Measurements from ENCODE around the gene DSC3.
"Not testable (repeated sequence)": the region's sequence is repeated elsewhere in the genome, so short reads cannot be mapped to it uniquely, and the experiment has no call there.

DSC3 gene

DNA sequence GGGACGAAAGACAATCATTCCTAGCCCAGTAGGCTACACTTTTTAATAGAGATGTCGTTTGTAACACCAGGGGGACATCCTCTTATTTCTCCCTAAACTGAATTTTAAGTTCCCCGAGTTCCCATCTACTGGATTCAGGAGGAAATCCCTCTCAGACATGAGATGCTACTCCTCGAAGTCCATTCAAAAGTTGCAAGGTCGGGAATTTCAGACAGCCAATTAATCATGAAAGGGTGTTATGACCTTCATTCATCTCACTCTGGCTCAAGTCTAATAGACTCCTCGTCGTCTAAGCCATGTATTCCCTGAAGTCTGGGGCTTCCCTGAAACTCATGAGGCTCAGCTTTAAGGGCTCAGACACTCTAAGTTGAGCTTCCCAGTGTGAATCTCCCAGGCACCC lies 1.2 kb upstream of the DSC3 start:
- DNase-seq (ENCODE audit: low read depth, low spot score) = no peak
- Histone ChIP-seq H3K27me3 (ENCODE audit: control insufficient read depth, insufficient read depth, low read length) (peaks cover 39% of the 10 kb centered on the region), H3K4me3 (ENCODE audit: low read length) (no peak overlapping the region), H3K4me1 (ENCODE audit: control insufficient read depth, insufficient read depth, low read length) (peaks cover 1% of the 10 kb centered on the region; the same call in 1 of the 2 replicates), H3K27ac (ENCODE audit: low read length) (no peak overlapping the region), H3K9me3 (ENCODE audit: control insufficient read depth, insufficient read depth, low read length) (no peaks in the 10 kb centered on the region), H3K36me3 (ENCODE audit: control insufficient read depth, insufficient read depth, low read length) (no peaks in the 10 kb centered on the region)
- WGBS (ENCODE audit: insufficient coverage, insufficient read length) = no CpG with 5 or more reads among the region's 7 CpGs

DNA sequence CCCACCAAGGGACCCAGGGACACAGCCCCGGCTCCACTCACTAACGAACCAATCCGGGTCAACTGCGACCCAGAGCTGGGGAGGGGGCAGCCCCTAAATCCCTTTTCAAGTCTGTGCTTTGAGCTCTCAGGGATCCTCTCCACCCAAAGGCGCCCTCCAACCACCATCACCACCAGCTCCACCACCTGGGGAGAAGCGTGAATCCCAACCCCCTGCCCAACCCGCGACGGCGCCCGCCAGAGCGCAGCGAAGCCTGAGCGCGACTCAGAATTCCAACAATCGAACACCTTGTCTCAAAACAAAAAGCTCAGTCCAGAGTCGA lies 497 bp downstream of the DSC3 start:
- Histone ChIP-seq H3K27ac (ENCODE audit: low read length) (no peak overlapping the region), H3K9me3 (ENCODE audit: control insufficient read depth, insufficient read depth, low read length) (no peaks in the 10 kb centered on the region), H3K36me3 (ENCODE audit: control insufficient read depth, insufficient read depth, low read length) (no peaks in the 10 kb centered on the region), H3K4me3 (ENCODE audit: low read length) (peak overlapping the region; percentile 64; the same call in 1 of the 2 replicates), H3K4me1 (ENCODE audit: control insufficient read depth, insufficient read depth, low read length) (peaks cover 1% of the 10 kb centered on the region; the same call in 1 of the 2 replicates), H3K27me3 (ENCODE audit: control insufficient read depth, insufficient read depth, low read length) (peaks cover 39% of the 10 kb centered on the region)
- no CpG with 5 or more reads among the region's 17 CpGs for WGBS (ENCODE audit: insufficient coverage, insufficient read length)
- no peak for DNase-seq (ENCODE audit: low read depth, low spot score)

DNA sequence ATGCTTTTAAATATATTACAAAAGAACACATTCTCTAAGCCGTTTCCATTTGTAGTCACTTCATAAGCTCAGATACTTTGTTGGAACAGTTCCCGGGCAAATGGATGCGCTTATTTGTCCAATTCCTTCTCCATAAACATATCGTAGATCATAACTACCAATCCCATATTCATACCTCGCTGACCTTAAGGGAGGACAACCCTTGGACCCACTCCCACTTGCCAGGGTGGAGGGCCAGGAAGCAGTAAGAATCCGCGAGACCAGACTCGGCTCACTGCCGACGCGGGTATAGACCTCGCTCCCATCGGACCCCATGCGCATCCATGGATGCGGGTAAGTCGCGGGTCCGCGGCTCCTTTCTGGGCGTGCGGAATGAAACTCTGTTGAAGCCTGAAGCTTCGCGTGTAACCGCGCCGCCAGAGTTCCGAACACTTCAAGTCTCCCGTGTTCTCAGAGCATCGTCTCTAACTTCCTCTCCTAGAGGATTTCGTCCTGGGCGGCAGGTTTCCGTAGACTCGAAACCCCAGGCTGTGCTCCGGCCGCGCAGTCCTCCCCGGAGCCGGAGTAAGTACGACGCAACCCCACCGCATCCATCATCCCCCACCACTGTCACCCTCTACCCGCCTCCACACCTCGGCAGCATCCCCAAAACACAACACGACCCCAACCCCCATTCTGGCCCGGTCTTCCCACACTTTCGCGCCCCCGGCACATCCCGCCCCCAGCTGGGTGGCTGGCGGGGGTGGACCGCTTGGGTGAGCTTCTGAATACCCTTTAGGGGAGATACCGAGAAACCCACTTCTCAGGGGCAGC lies 1.1 kb downstream of the DSC3 start:
- Histone ChIP-seq H3K4me3 (ENCODE audit: low read length) (peak overlapping the region; percentile 64; the same call in 1 of the 2 replicates), H3K9me3 (ENCODE audit: control insufficient read depth, insufficient read depth, low read length) (no peaks in the 10 kb centered on the region), H3K36me3 (ENCODE audit: control insufficient read depth, insufficient read depth, low read length) (no peaks in the 10 kb centered on the region), H3K4me1 (ENCODE audit: control insufficient read depth, insufficient read depth, low read length) (peaks cover 1% of the 10 kb centered on the region; the same call in 1 of the 2 replicates), H3K27me3 (ENCODE audit: control insufficient read depth, insufficient read depth, low read length) (peaks cover 39% of the 10 kb centered on the region), H3K27ac (ENCODE audit: low read length) (no peak overlapping the region)
- no CpG with 5 or more reads among the region's 52 CpGs for WGBS (ENCODE audit: insufficient coverage, insufficient read length)
- no peak for DNase-seq (ENCODE audit: low read depth, low spot score)

DNA sequence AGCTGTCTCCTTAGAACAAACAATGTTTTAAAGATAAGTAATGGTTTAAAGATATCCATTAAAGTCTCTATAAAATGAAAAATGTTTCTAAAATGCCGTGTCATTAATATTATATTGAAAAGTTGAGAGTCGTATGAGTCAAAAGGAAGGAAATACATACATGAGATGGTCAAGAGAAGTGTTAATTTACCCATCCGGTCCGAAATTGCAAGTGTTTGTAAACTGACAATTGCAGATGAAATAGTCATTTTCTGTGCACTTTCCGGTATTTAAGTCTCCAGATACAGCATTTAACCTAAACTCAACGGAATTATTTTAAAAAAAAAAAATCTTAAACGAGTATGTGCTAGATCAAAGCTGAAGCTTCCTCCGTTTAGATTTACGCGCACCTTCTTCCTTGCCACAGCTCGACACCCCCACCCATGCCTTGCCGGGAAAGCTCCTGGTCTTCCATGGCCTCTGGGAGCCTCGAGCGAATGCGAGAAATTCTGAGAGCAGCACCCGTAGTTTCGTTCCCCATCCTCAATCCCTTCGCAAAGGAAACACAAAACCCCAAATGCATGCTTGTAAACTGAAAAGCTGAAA lies 1.8 kb downstream of the DSC3 start:
- Histone ChIP-seq H3K27me3 (ENCODE audit: control insufficient read depth, insufficient read depth, low read length) (peaks cover 39% of the 10 kb centered on the region), H3K36me3 (ENCODE audit: control insufficient read depth, insufficient read depth, low read length) (no peaks in the 10 kb centered on the region), H3K27ac (ENCODE audit: low read length) (no peak overlapping the region), H3K4me3 (ENCODE audit: low read length) (no peak overlapping the region), H3K4me1 (ENCODE audit: control insufficient read depth, insufficient read depth, low read length) (peaks cover 1% of the 10 kb centered on the region; the same call in 1 of the 2 replicates), H3K9me3 (ENCODE audit: control insufficient read depth, insufficient read depth, low read length) (no peaks in the 10 kb centered on the region)
- no CpG with 5 or more reads among the region's 18 CpGs for WGBS (ENCODE audit: insufficient coverage, insufficient read length)
- DNase-seq (ENCODE audit: low read depth, low spot score) = no peak

DNA sequence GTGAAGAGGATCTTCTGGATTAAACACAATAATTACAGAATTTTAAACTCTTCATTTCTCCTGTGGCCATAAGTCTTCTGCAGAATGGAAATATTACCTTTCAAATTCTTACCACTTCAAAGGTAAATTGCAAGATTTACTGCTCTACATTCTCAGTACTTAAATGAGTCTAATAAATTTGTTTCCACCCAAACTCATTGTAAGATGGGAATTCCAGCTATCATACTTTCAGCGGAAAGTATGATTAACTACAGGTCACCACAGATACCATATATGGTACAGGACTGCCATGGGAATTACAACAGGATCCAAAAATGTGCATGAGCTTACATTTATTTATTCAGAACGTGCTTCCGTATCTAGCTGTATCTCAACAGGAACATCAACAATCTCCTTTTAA lies 3.1 kb downstream of the DSC3 start:
- peaks cover 39% of the 10 kb centered on the region for H3K27me3 ChIP-seq (ENCODE audit: control insufficient read depth, insufficient read depth, low read length)
- H3K36me3 ChIP-seq (ENCODE audit: control insufficient read depth, insufficient read depth, low read length) = no peaks in the 10 kb centered on the region
- no peaks in the 10 kb centered on the region for H3K9me3 ChIP-seq (ENCODE audit: control insufficient read depth, insufficient read depth, low read length)
- no CpG with 5 or more reads among the region's 3 CpGs for WGBS (ENCODE audit: insufficient coverage, insufficient read length)
- no peak for DNase-seq (ENCODE audit: low read depth, low spot score)
- H3K4me3 ChIP-seq (ENCODE audit: low read length) = no peak overlapping the region
- H3K27ac ChIP-seq (ENCODE audit: low read length) = no peak overlapping the region
- peaks cover 1% of the 10 kb centered on the region; the same call in 1 of the 2 replicates for H3K4me1 ChIP-seq (ENCODE audit: control insufficient read depth, insufficient read depth, low read length)

DNA sequence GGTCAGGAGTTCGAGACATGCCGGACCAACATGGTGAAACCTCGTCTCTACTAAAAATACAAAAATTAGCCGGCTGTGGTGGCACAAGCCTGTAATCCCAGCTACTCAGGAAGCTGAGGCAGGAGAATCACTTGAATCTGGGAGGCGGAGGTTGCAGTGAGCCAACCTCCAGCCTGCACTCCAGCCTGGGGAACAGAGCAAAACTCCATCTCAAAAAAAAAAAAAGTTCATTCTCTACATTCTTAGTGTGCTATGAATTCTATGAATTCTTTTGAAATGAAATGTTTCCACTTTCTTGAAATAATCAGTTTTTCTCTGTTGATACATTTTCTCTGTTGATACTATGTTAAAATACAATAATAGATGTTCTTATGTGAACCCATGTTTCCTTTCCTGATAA lies 4.9 kb downstream of the DSC3 start:
- H3K4me3 ChIP-seq (ENCODE audit: low read length); H3K9me3 ChIP-seq (ENCODE audit: control insufficient read depth, insufficient read depth, low read length); H3K36me3 ChIP-seq (ENCODE audit: control insufficient read depth, insufficient read depth, low read length); H3K4me1 ChIP-seq (ENCODE audit: control insufficient read depth, insufficient read depth, low read length); H3K27ac ChIP-seq (ENCODE audit: low read length); DNase-seq (ENCODE audit: low read depth, low spot score): not testable (repeated sequence)
- peaks cover 24% of the 10 kb centered on the region for H3K27me3 ChIP-seq (ENCODE audit: control insufficient read depth, insufficient read depth, low read length)
- WGBS (ENCODE audit: insufficient coverage, insufficient read length) = no CpG with 5 or more reads among the region's 5 CpGs

DNA sequence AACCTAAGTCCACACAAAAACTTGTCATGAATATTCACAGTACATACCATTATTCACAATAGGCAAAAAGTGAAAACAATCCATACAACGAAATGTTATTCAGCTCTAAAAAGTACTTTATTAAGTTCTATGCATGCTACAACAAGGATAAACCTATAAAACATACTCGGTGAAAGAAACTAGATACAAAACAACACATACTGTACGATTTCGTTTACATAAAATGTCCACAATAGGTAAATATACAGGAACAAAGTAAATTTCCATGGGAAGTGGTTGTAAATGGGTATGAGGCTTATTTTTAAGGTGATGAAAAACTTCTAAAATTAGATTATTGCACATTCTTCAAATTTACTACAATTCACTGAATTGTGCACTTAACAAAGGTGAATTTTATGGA lies 8.0 kb downstream of the DSC3 start:
- H3K4me3 ChIP-seq (ENCODE audit: low read length) = no peak overlapping the region
- H3K27ac ChIP-seq (ENCODE audit: low read length) = no peak overlapping the region
- DNase-seq (ENCODE audit: low read depth, low spot score) = no peak
- no peaks in the 10 kb centered on the region for H3K36me3 ChIP-seq (ENCODE audit: control insufficient read depth, insufficient read depth, low read length)
- WGBS (ENCODE audit: insufficient coverage, insufficient read length) = no CpG with 5 or more reads among the region's 4 CpGs
- H3K4me1 ChIP-seq (ENCODE audit: control insufficient read depth, insufficient read depth, low read length) = no peaks in the 10 kb centered on the region
- peaks cover under 1% of the 10 kb centered on the region; the same call in 1 of the 2 replicates for H3K27me3 ChIP-seq (ENCODE audit: control insufficient read depth, insufficient read depth, low read length)
- H3K9me3 ChIP-seq (ENCODE audit: control insufficient read depth, insufficient read depth, low read length) = no peaks in the 10 kb centered on the region

DNA sequence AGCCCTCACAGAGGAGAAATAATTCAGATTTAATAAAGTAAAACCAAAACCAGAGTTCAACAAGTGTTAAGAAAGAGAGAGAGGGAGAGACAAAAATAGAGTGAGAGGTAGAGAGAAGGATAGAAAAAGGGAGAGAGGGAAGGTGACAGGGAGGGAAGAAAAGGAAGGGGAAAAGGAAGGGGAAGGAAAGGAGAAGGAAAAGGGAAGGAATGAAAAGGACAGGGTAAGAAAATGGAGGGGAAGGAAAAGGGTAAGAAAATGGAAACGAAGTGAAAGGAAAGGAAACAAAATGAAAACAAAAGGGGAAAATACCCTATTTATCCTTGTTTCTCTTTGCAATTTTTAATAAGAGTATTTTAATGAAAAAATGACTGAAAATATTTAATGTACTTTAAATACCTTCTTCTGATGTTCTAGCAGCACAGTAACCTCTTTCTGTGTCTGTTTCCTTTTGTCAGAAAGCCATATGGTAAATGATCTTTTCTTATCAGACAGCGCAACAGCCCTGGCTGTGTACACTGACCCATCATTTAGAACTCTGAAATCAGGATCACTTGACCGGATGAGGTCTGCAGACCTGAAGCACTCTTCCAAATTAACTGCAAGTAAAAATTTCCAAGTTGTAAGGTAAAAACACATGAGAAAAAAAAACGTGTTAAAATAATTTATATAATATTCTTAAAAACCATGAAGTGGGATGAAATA lies 11.8 kb downstream of the DSC3 start:
- Histone ChIP-seq H3K9me3 (ENCODE audit: control insufficient read depth, insufficient read depth, low read length) (no peaks in the 10 kb centered on the region), H3K4me1 (ENCODE audit: control insufficient read depth, insufficient read depth, low read length) (no peaks in the 10 kb centered on the region), H3K4me3 (ENCODE audit: low read length) (no peak overlapping the region), H3K36me3 (ENCODE audit: control insufficient read depth, insufficient read depth, low read length) (no peaks in the 10 kb centered on the region), H3K27me3 (ENCODE audit: control insufficient read depth, insufficient read depth, low read length) (no peaks in the 10 kb centered on the region), H3K27ac (ENCODE audit: low read length) (no peak overlapping the region)
- no CpG with 5 or more reads among the region's 4 CpGs for WGBS (ENCODE audit: insufficient coverage, insufficient read length)
- DNase-seq (ENCODE audit: low read depth, low spot score) = no peak

DNA sequence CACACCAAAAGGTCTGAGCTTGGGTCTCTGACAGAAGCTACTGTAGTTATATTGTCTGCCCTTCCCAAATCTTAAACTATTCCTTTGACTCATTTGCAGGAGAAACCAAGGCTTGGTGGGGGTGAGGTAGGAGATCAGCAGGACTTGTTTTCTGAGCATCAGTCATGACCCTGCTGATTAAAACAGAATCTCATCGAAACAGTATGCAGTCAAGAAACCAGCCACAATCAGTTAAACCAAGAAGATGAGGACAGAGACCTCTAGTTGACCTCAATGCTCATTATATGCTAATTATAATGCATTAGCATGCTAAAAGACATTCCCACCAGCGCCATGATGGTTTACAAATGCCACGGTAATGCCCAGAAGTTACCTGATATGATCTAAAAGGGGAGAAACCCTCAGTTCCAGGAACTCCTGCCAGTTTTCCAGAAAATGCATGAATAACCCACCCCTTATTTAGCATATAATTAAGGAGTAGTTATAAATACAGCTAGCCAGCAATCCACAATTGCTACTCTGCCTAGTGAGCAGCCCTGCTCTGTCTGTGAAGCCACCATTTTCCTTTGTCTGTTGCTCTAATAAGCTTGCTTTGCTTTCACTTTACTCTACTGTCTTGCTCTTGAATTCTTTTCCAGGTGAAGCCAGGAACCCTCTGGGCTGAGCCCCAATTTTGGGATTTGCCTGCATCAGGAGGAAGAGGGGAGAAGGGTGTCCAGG lies 26.7 kb downstream of the DSC3 start:
- Histone ChIP-seq H3K36me3 (ENCODE audit: control insufficient read depth, insufficient read depth, low read length) (no peaks in the 10 kb centered on the region), H3K4me3 (ENCODE audit: low read length) (no peak overlapping the region), H3K4me1 (ENCODE audit: control insufficient read depth, insufficient read depth, low read length) (no peaks in the 10 kb centered on the region), H3K27me3 (ENCODE audit: control insufficient read depth, insufficient read depth, low read length) (no peaks in the 10 kb centered on the region), H3K9me3 (ENCODE audit: control insufficient read depth, insufficient read depth, low read length) (no peaks in the 10 kb centered on the region), H3K27ac (ENCODE audit: low read length) (no peak overlapping the region)
- WGBS (ENCODE audit: insufficient coverage, insufficient read length) = no CpG with 5 or more reads among the region's 3 CpGs
- DNase-seq (ENCODE audit: low read depth, low spot score) = no peak

DNA sequence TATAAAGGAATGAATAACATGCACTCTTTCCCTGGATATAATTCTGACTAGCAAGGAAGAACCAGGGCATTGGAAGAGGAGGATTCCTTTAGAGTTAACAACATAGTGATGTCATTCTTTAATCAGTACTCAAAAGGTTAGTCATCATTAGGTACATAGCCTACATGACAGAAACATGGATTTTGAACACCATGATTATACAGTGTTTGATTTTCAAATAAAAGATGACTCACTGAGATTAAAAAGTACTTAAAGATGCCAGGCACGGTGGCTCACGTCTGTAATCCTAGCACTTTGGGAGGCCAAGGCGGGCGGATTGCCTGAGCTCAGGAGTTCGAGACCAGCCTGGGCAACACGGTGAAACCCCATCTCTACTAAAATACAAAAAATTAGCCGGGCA lies 31.1 kb downstream of the DSC3 start:
- WGBS (ENCODE audit: insufficient coverage, insufficient read length) = no CpG with 5 or more reads among the region's 7 CpGs
- not testable (repeated sequence) for H3K27me3 ChIP-seq (ENCODE audit: control insufficient read depth, insufficient read depth, low read length); H3K4me1 ChIP-seq (ENCODE audit: control insufficient read depth, insufficient read depth, low read length); H3K9me3 ChIP-seq (ENCODE audit: control insufficient read depth, insufficient read depth, low read length); H3K27ac ChIP-seq (ENCODE audit: low read length); H3K36me3 ChIP-seq (ENCODE audit: control insufficient read depth, insufficient read depth, low read length); DNase-seq (ENCODE audit: low read depth, low spot score); H3K4me3 ChIP-seq (ENCODE audit: low read length)
